Measurements from ENCODE around the gene CALB2. TPM values are rescaled to one million over a fixed set of nuclear protein-coding genes. Genes with fewer than 3 reads are reported as not detected.

CALB2 gene
- total RNA-seq, 1 experiment from 2014 or later, result 1.6 TPM

- no peaks in the 10 kb centered on the region for H3K9me3 Mint-ChIP-seq
- H3K27me3 Mint-ChIP-seq (ENCODE audit: low read depth), result peaks cover 18% of the 10 kb centered on the region
- ChIA-PET POLR2A (no interaction called here), CTCF (interaction anchor here (1.1 to 2.3 kb wide), 5 partner anchors 11 to 178 kb away, joined by 3 to 11 read pairs (median 4); no protein-coding TSS in a partner anchor)
- no peak overlapping the region for H3K27ac Mint-ChIP-seq
- no peaks in the 10 kb centered on the region for H3K36me3 Mint-ChIP-seq
- no peak for TF ChIP-seq NR3C1 (CRISPR knock-in tag; conservative IDR thresholded peaks at IDR 0.05; ENCODE audit: low read depth)
- TF ChIP-seq NR1H2 (CRISPR knock-in tag; IDR thresholded peaks at IDR 0.05), result no peak
- TF ChIP-seq ZNF532 (CRISPR knock-in tag; IDR thresholded peaks at IDR 0.05; ENCODE audit: borderline replicate concordance), result no peak
- no peak for TF ChIP-seq CDX4 (CRISPR knock-in tag; IDR thresholded peaks at IDR 0.05; ENCODE audit: borderline replicate concordance)
- no peak for TF ChIP-seq CREB1 (CRISPR knock-in tag; IDR thresholded peaks at IDR 0.05)
- no peak for TF ChIP-seq E2F1 (CRISPR knock-in tag; IDR thresholded peaks at IDR 0.05)
- TF ChIP-seq KAT7 (CRISPR knock-in tag; IDR thresholded peaks at IDR 0.05; ENCODE audit: borderline replicate concordance), result no peak
- TF ChIP-seq SMAD3 (CRISPR knock-in tag; IDR thresholded peaks at IDR 0.05; ENCODE audit: borderline replicate concordance), result no peak
- TF ChIP-seq MYBL2 (CRISPR knock-in tag; IDR thresholded peaks at IDR 0.05), result no peak
- no peak for TF ChIP-seq RORB (CRISPR knock-in tag; IDR thresholded peaks at IDR 0.05)
- TF ChIP-seq ZNF512 (CRISPR knock-in tag; IDR thresholded peaks at IDR 0.05; ENCODE audit: borderline replicate concordance), result no peak
- no peaks in the 10 kb centered on the region for H3K4me1 Mint-ChIP-seq
- no peak overlapping the region for H3K4me3 Mint-ChIP-seq
- no peak for ATAC-seq
- DNase-seq (ENCODE audit: low spot score), result no peak
Measured at GRCh38 chr16:71432906-71433305, 74.4 kb downstream of the CALB2 start.

- Mint-ChIP-seq H3K27ac (no peak overlapping the region), H3K27me3 (ENCODE audit: low read depth) (peaks cover 9% of the 10 kb centered on the region), H3K9me3 (no peaks in the 10 kb centered on the region), H3K4me3 (no peak overlapping the region), H3K4me1 (peaks cover 7% of the 10 kb centered on the region; the same call in 1 of the 2 replicates), H3K36me3 (no peaks in the 10 kb centered on the region)
- ChIA-PET CTCF (interaction anchor here (1.2 to 1.8 kb wide), 5 partner anchors 14 to 106 kb away, joined by 3 to 11 read pairs (median 4); no protein-coding TSS in a partner anchor), POLR2A (no interaction called here)
- no peak for TF ChIP-seq E2F4 (CRISPR knock-in tag; IDR thresholded peaks at IDR 0.05; ENCODE audit: borderline replicate concordance, low read depth)
- no peak for DNase-seq (ENCODE audit: low spot score)
- ATAC-seq, result no peak
Measured at GRCh38 chr16:71436473-71436872, 78.0 kb downstream of the CALB2 start.

- Mint-ChIP-seq H3K36me3 (no peaks in the 10 kb centered on the region), H3K4me3 (no peak overlapping the region), H3K4me1 (peaks cover 7% of the 10 kb centered on the region; the same call in 1 of the 2 replicates), H3K9me3 (peaks cover 9% of the 10 kb centered on the region), H3K27me3 (ENCODE audit: low read depth) (peaks cover 12% of the 10 kb centered on the region), H3K27ac (no peak overlapping the region)
- DNase-seq (ENCODE audit: low spot score), result no peak
- TF ChIP-seq PREB (CRISPR knock-in tag; IDR thresholded peaks at IDR 0.05; ENCODE audit: borderline replicate concordance) (no peak), EMX1 (CRISPR knock-in tag; IDR thresholded peaks at IDR 0.05) (no peak), ELF4 (CRISPR knock-in tag; IDR thresholded peaks at IDR 0.05; ENCODE audit: low read depth) (no peak)
- ChIA-PET CTCF (interaction anchor here (0.9 to 1.8 kb wide), 5 partner anchors 10 to 171 kb away, joined by 3 to 12 read pairs (median 5); no protein-coding TSS in a partner anchor), POLR2A (no interaction called here)
- no peak for ATAC-seq
Measured at GRCh38 chr16:71439523-71439922, 81.0 kb downstream of the CALB2 start.

Data from WTC11 (cell line).